GM19240 (cell line): ENCODE measurements around the gene SH3GL1.
A peak's percentile ranks its signal among the peaks of the same experiment; 100 is the strongest.

Source experiments
- DNase-seq: peaks from one replicate; pipeline ENCODE4 v3.0.0; 2011; ENCODE audit warnings: low spot score; ENCODE audit not compliant: insufficient read length

Gene SH3GL1

DNA sequence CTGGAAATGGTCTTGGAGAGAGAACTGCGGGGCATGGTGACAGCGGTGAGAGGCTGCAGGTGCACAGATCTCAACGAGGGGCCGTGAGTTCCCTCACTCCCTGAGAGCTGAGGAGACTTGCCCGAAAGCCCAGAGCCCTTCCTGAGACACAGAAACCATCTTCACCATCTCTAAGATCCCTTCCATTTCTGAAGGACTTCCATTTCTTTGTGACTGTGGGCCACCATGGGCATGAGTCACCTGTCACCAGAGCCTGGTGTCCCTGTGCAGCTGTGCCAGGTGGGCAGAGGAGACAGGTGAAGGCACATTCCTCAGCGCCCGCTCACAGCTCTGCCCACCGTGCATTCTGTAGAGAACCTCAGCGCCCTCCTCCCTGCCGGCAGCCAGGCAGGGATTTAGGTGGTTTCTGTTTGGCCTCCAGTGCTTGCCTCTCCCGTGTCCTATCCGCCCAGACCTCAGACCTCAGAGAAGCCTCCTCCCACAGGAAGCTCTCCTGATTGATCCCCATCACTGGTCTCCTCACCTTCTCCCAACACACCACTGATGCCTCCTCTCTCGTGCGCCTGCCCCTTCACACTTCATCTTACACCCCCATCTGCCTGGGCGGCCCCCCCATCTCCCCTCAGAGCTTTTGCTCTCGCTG lies 24.2 kb downstream of the SH3GL1 start:
- DNase-seq = no peak

GRCh38 chr19:4375164-4376027 lies 25.0 kb downstream of the SH3GL1 start:
- no peak for DNase-seq

- no peak for DNase-seq
These were observed 25.7 kb downstream of the SH3GL1 start for GRCh38 chr19:4374498-4375163.

GRCh38 chr19:4373601-4374497 lies 26.5 kb downstream of the SH3GL1 start:
- DNase-seq = no peak

DNA sequence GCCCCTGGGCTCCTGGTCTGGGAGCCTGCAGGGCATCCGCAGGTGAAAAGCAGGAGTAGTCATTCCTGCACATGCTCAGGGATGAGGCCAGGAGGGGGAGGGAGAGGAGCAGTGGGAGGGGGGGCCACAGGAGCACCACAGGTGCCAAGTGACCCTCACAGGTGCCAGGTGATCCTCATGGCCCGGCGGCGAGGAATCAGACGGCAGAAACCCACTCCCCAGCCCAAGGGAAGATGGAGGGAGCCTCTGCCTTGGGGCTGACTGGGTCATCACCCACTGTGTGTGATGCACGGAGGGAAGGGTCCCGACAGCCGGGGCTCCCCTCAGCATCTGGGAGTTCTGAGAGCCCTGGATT lies 27.4 kb downstream of the SH3GL1 start:
- DNase-seq = no peak

GRCh38 chr19:4372165-4373012 lies 28.0 kb downstream of the SH3GL1 start:
- no peak for DNase-seq

GRCh38 chr19:4371247-4372164 lies 28.8 kb downstream of the SH3GL1 start:
- DNase-seq = no peak

GRCh38 chr19:4370418-4371041 lies 29.8 kb downstream of the SH3GL1 start:
- DNase-seq = no peak

- DNase-seq = peak; percentile 60
These were observed 30.5 kb downstream of the SH3GL1 start for GRCh38 chr19:4369888-4370260.

DNA sequence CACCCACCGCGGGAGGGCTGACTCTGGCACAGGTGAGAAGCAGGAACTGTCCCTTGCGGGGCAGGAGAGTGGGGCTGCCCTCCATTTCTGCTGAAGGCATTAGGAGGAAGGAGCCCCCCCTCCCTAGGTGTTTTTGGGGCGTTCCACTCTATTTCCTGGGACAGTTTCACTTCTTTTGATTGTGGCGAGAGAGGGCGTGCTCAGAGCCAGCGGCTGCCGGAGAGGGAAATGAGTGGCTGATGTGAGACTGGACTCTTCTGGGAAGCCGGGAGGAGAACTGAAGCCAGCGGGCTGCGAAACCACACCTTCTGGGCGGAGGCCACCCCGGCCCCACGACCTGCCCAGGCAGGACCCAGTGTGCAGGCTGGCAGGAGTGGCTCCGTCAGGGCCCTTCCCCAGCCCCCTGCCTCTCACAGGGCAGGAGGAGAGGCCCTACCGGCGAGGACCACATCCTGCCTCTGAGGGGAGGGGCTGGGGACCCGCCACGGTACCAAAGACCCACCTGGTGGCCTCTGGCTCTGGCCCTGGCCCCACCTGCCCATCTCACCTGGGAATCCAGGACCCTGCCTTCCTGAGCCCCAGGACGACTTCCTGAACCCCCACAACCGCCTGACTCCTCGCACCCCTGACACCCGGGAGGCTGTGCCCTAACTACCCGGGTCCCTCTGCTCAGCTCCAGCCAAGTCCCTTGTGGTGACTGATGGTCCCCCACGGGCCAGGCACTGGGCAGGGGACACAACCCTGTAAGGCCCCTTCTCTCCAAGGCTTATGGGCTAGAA lies 31.0 kb downstream of the SH3GL1 start:
- peak; percentile 66 for DNase-seq

DNA sequence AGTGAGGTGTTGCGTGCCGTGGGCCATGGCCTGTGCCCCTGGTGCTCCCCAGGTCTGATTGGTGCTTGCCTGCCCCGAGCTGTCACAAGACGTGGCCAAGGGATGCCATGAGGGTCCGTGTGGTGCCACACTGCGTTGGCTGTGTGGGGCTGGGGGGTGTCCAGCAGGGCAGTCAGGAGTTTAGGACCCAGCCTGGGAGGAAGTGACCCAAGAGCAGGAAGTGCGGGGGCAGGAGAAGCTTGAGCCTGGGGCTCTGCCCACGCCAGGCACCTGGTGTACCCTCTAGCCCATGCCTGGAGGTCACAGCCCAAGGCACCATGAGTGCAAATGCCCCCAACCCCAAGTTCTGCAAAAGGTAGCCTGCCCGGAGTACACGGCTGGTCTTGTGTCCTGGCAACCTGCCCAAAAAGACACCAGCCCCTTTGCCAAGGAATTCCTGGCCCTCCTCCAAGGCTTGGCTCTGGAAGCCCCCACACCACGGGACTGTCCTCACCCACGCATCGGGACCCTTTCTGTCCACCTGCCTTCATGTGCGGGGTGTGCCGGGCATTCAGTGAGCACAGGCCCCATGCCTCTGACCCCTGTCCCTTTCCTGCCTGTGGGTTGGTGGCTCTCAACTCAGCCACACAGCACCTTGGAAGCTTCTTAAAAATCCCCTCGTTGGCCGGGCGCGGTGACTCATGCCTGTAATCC lies 32.1 kb downstream of the SH3GL1 start:
- no peak for DNase-seq

DNA sequence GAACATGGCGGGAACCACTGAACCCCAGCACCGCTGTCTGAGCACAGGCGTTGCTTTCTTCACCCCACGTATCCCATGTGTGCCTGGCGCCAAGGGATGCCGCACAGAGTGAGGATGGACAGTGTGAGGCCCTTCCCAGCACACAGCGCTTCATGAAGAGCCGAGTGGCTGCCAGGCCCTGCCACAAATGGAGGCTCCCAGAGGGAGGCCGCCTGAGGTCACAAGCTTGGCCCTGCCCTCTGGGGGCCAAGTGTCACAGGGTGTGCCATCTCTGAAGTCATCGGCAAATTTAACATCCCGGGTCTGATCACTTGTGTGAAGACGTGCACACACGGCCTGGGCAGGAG lies 32.6 kb downstream of the SH3GL1 start:
- DNase-seq = no peak

DNA sequence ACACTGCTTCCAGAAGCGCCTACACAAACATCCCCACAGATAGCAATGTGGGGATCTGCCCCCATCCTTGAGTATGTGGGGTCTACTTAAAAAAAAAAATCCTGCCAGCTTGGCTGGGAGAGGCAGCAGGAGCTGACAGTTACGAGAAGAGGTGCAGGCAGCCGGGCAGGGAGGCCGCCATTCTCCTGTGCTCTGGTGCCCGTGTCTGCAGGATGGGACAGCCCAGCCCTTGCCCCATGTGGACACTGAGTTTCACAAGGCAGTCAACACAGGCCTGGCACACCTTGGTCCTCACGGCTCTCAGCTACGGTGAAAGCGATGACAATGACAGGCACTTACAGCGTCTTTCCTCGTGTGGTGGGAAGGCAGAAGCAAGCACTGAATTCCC lies 33.0 kb downstream of the SH3GL1 start:
- no peak for DNase-seq

- no peak for DNase-seq
These were observed 33.5 kb downstream of the SH3GL1 start for GRCh38 chr19:4366666-4367335.

DNA sequence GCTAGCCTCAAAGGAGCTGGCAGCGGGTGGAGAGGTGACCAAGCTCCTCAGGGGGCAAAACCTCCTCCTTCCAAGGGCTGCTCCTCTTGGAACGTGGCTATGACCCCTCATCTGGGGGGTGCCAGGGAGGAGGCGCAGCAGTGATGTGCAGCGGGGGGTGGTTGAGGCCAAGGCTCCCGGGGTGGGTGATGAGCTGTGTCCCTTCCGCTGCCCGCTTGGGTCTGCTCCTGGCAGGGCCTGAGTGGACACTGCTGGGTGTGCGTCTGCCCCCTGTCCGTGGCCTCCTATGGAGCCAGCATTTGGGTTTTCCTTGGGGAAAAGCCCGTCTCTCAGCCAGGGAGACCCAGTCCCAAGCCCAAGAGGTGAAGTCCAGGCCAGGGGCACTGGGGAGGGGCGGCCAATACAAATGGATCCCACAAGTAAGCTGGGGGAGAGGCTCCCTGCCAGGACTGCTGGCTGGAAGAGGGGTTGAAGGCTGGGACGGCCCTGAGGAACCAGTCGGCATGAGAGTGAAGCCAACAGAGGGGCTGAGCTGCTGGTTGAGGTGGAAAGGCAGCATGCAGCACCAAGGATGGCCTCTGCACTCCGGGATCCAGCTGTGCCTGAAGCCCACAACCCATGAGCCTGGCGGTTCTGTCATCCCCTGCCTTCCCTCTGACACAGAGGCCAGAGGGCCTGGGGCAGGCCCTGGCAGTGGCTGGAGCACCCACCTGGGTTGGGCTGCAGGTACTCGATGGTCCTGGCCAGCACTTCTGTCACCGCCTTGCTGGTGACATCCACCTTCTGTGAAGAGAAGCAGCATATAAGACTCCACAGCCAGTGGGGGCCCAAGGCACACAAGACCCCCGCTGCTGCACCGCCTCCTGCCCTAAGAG lies 34.3 kb downstream of the SH3GL1 start:
- DNase-seq = no peak

DNA sequence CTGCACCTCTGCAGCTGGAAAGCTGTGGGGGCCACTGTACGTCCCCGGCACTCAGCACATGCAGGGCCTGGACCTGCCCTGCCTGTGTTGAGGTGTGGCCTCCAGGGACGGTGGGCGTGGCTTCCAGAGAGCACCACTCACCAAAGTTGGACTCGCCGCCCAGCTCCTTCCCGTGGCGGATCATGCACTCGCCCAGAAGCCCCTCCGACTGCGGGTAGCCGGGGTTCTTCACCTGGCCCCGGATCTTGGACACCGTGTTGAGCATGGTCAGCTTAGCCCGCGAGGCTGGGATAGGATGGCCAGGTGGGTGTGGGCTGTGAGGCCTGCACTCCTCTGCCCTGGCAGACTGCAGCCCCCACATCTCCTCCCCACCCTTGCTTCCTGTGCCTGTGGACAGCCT lies 35.0 kb downstream of the SH3GL1 start:
- DNase-seq = no peak
